IPS-18a (cell line): ENCODE data around the gene TMA7.
"Not testable (repeated sequence)": the region's sequence is repeated elsewhere in the genome, so short reads cannot be mapped to it uniquely, and the experiment has no call there.

Source experiments
- H3K27ac ChIP-seq: one replicate; pipeline ENCODE4 v1.5.1; 2013; ENCODE audit warnings: low read length
- H3K27me3 ChIP-seq: one replicate; pipeline ENCODE4 v1.6.1; 2013; ENCODE audit warnings: mild to moderate bottlenecking, low read length; ENCODE audit not compliant: control insufficient read depth, insufficient read depth
- H3K36me3 ChIP-seq: one replicate; pipeline ENCODE4 v1.6.1; 2013; ENCODE audit warnings: low read depth, low read length; ENCODE audit not compliant: control insufficient read depth
- H3K4me1 ChIP-seq: one replicate; pipeline ENCODE4 v1.6.1; 2013; ENCODE audit warnings: low read depth, low read length; ENCODE audit not compliant: control insufficient read depth
- H3K4me3 ChIP-seq: one replicate; pipeline ENCODE4 v1.5.1; 2013; ENCODE audit warnings: low read length
- H3K9ac ChIP-seq: one replicate; pipeline ENCODE4 v1.6.1; 2013; ENCODE audit warnings: mild to moderate bottlenecking, low read length, moderate library complexity
- H3K9me3 ChIP-seq: one replicate; pipeline ENCODE4 v1.6.1; 2013; ENCODE audit warnings: low read depth, low read length; ENCODE audit not compliant: control insufficient read depth

The TMA7 gene

DNA sequence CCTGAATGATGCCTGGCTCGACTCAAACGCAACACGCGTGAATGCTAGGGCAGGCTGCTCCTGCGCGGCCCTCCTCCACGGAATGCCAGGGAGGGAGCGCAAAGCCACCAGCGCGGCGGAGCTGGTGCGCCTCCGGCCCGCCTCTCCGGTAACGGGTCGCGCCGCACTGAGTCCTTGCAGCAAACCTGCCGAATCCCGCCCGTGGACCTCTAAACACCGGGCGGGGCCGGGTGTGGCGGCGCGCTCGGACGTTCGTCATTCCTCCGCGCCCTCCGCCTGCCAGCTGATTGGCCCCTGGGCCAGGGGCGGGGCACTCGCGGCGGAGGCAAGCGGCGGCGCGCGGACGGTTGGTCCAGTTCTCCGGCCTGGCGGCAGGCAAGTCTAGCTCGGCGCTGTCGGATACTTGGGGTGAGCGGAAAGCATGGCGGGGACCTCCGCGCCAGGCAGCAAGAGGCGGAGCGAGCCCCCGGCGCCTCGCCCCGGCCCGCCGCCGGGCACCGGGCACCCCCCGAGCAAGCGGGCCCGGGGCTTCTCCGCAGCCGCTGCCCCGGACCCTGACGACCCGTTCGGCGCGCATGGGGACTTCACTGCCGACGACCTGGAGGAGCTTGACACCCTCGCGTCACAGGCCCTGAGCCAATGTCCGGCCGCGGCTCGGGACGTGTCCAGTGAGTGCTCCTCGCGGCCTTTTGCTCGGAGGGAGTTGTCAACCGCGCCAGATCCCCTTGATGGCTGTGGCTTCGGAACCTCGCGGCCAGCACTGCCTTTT is 6.6 kb downstream of the TMA7 start, which contains the start of gene ATRIP:
Gene ATRIP, plus strand, starts transcription at position 313 of the 769 bp plus-strand sequence. Its CDS starts 109 bp downstream, at position 422.
- Histone ChIP-seq H3K4me3 (peak within 1 kb of the TSS; percentile 90), H3K9me3 (no peaks in the 10 kb centered on the region), H3K27ac (no peak within 1 kb of the TSS), H3K27me3 (no peaks in the 10 kb centered on the region), H3K4me1 (peaks cover 9% of the 10 kb centered on the region), H3K36me3 (peaks cover 40% of the 10 kb centered on the region), H3K9ac (peak within 1 kb of the TSS; percentile 75)

DNA sequence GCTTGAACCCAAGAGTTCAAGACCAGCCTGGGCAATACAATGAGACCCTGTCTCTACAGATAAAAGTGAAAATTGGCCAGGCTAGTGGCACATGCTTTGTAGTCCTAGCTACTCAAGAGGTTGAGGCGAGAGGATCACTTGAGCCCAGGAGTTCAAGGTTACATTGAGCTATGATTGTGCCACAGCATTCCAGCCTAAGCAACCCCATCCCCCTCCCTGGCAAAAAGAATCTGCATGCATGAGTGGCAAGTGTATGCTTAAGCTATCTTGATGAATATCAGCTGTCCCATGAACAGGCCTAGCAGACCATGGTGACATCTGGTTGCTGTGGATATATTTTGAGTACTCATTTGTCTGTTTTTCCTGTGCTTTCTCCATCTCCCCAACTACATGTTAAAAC is 11.2 kb downstream of the TMA7 start:
- Histone ChIP-seq H3K36me3 (peaks cover 55% of the 10 kb centered on the region), H3K9me3 (no peaks in the 10 kb centered on the region), H3K27ac (no peak overlapping the region), H3K27me3 (no peaks in the 10 kb centered on the region), H3K9ac (no peak overlapping the region), H3K4me3 (no peak overlapping the region), H3K4me1 (peaks cover 6% of the 10 kb centered on the region)

DNA sequence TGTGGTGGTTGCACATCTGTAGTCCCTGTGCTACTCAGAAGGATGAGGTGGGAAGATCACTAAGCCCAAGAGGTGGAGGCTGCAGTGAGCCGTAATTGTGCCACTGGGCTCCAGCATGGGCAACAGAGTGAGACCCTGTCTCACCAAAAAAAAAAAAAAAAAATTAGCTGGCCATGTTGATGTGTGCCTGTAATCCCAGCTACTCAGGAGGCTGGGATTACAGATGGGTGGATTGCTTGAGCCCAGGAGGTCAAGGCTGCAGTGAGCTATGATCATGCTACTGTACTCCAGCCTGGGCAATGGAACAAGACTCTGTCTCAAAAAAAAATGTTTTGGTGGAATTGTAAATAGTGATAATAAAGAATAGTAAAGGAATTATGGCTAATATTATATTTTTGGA is 16.4 kb downstream of the TMA7 start:
- Histone ChIP-seq H3K27me3 (no peaks in the 10 kb centered on the region), H3K36me3 (peaks cover 79% of the 10 kb centered on the region)

DNA sequence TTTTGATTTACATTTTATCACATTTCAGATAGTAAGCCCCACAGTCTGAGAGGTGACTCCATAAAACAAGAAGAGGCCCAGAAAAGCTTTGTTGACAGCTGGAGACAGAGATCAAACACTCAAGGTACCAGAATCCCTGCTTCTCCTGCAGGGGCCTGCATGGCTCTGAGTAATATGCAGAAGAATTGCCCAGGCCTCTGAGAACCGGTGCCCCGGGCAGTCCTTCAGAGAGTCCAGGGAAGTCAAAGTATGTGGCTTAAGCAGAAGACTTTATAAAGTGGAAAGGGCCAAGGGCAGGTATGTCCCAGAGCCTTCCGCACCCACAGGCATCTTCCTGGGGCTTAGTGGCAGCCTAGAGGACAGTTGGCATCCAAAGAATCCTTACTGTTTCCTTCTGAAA is 19.3 kb downstream of the TMA7 start:
- Histone ChIP-seq H3K27ac (no peak overlapping the region), H3K4me3 (no peak overlapping the region), H3K9me3 (no peaks in the 10 kb centered on the region), H3K27me3 (no peaks in the 10 kb centered on the region), H3K9ac (no peak overlapping the region), H3K36me3 (peaks cover 52% of the 10 kb centered on the region), H3K4me1 (no peaks in the 10 kb centered on the region)

More for the DNA sequence above, 16.4 kb downstream of the TMA7 start:
- Histone ChIP-seq H3K27ac (no peak overlapping the region), H3K4me3 (no peak overlapping the region), H3K4me1 (no peaks in the 10 kb centered on the region), H3K9me3 (no peaks in the 10 kb centered on the region), H3K9ac (no peak overlapping the region)

DNA sequence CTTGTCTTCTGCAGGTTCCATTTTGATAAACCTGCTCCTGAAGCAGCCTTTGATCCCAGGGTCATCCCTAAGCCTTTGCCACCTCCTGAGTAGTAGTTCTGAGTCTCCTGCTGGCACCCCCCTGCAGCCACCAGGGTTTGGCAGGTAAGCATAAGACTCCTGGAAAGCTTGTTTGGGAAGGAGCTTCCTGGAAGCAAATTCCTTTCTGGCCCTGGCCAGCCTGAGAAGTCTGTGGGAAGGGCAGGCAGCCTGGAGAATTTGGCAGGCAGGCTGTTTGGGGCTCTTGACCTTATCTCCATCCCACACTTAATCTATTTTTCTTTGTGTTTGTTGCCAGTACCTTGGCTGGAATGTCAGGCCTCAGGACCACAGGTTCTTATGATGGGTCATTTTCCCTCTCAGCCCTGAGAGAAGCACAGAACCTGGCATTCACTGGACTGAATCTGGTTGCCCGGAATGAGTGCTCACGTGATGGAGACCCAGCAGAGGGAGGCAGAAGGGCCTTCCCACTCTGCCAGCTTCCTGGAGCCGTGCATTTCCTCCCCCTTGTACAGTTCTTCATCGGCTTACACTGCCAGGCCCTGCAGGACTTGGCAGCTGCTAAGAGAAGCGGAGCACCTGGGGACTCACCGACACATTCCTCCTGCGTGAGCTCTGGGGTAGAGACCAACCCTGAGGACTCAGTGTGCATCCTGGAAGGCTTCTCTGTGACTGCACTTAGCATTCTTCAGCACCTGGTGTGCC is 19.9 kb downstream of the TMA7 start:
- Histone ChIP-seq H3K27me3 (no peaks in the 10 kb centered on the region), H3K27ac (no peak overlapping the region), H3K4me1 (no peaks in the 10 kb centered on the region), H3K9ac (no peak overlapping the region), H3K36me3 (peaks cover 49% of the 10 kb centered on the region), H3K9me3 (no peaks in the 10 kb centered on the region), H3K4me3 (no peak overlapping the region)

DNA sequence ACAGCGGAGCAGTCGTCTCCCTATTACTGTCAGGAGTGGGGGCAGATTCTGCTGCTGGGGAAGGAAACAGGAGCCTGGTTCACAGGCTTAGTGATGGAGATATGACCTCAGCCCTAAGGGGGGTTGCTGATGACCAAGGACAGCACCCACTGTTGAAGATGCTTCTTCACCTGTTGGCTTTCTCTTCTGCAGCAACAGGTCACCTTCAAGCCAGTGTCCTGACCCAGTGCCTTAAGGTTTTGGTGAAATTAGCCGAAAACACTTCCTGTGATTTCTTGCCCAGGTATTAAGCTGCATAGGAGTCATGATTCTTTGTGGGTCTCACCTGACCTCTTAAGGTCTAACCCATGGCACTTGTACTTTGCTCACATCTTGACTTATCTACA is 20.5 kb downstream of the TMA7 start:
- Histone ChIP-seq H3K36me3 (peaks cover 45% of the 10 kb centered on the region), H3K4me1 (peaks cover 3% of the 10 kb centered on the region), H3K27me3 (no peaks in the 10 kb centered on the region), H3K27ac (no peak overlapping the region), H3K9ac (no peak overlapping the region), H3K9me3 (no peaks in the 10 kb centered on the region), H3K4me3 (no peak overlapping the region)

DNA sequence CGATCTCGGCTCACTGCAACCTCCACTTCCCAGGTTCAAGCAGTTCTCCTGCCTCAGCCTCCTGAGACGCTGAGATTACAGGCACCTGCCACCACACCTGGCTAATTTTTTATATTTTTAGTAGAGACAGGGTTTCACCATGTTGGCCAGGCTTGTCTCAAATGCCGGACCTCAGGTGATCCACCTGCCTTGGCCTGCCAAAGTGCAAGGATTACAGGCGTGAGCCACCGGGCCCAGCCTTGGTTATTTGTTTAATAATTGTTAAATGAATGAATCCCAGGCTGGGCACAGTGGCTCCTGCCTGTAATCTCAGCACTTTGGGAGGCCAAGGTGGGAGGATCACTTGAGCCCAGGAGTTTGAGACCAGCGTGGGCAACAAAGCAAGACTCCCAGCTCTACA is 21.7 kb downstream of the TMA7 start:
- peaks cover 39% of the 10 kb centered on the region for H3K36me3 ChIP-seq
- not testable (repeated sequence) for H3K9ac ChIP-seq, H3K27me3 ChIP-seq, H3K27ac ChIP-seq, H3K4me3 ChIP-seq, H3K9me3 ChIP-seq
- peaks cover 15% of the 10 kb centered on the region for H3K4me1 ChIP-seq

DNA sequence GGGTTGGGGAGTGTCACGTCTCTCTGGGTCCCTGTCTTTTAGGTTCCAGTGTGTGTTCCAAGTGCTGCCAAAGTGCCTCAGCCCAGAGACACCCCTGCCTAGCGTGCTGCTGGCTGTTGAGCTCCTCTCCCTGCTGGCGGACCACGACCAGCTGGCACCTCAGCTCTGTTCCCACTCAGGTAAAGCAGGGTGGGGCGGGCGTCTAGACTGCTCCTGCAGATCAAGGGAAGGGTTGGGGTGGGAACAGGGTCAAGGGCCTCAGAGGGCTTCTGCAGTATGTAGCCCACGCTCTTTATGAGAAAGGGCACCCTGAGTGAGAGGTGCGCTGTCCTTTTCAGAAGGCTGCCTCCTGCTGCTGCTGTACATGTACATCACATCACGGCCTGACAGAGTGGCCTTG is 23.6 kb downstream of the TMA7 start:
- H3K4me1 ChIP-seq = peaks cover 17% of the 10 kb centered on the region
- no peaks in the 10 kb centered on the region for H3K27me3 ChIP-seq
- no peaks in the 10 kb centered on the region for H3K9me3 ChIP-seq
- peaks cover 39% of the 10 kb centered on the region for H3K36me3 ChIP-seq
- H3K9ac ChIP-seq = no peak overlapping the region
- no peak overlapping the region for H3K4me3 ChIP-seq
- no peak overlapping the region for H3K27ac ChIP-seq

DNA sequence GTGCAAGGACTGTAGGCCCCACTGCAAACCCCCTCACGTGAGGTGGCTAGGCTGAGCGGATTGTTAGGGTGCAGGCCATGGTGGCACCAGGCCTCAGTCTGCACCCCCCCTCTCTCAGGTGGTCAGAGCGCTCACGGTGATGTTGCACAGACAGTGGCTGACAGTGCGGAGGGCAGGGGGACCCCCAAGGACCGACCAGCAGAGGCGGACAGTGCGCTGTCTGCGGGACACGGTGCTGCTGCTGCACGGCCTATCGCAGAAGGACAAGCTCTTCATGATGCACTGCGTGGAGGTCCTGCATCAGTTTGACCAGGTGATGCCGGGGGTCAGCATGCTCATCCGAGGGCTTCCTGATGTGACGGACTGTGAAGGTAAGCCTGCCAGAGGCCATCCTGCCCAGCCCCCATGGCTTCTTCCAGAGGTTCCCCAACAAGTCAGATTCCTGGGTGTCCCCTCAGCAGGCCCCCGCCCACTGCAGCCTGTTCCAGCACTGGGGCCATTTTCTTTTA is 24.7 kb downstream of the TMA7 start:
- H3K4me1 ChIP-seq = peaks cover 17% of the 10 kb centered on the region
- H3K9me3 ChIP-seq = no peaks in the 10 kb centered on the region
- peaks cover 39% of the 10 kb centered on the region for H3K36me3 ChIP-seq
- peak overlapping the region; percentile 99 for H3K27ac ChIP-seq
- peak overlapping the region; percentile 86 for H3K9ac ChIP-seq
- no peak overlapping the region for H3K4me3 ChIP-seq
- no peaks in the 10 kb centered on the region for H3K27me3 ChIP-seq

DNA sequence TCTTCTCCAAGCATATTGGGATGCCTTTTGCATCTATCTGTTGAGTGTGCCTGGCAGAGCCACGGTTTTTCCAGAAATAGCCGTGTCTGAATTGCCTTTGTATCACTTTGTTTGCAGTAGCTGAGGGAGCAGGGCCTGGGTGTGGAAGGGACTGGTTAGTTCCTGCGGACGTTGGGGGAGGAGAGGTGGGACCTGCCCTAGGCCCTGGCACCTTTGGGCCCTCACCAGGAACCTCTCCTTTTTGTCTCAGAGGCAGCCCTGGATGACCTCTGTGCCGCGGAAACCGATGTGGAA is 25.1 kb downstream of the TMA7 start:
- Histone ChIP-seq H3K9ac (peak overlapping the region; percentile 86), H3K36me3 (peaks cover 37% of the 10 kb centered on the region), H3K4me1 (peaks cover 17% of the 10 kb centered on the region), H3K9me3 (no peaks in the 10 kb centered on the region), H3K4me3 (no peak overlapping the region), H3K27ac (peak overlapping the region; percentile 99), H3K27me3 (no peaks in the 10 kb centered on the region)

DNA sequence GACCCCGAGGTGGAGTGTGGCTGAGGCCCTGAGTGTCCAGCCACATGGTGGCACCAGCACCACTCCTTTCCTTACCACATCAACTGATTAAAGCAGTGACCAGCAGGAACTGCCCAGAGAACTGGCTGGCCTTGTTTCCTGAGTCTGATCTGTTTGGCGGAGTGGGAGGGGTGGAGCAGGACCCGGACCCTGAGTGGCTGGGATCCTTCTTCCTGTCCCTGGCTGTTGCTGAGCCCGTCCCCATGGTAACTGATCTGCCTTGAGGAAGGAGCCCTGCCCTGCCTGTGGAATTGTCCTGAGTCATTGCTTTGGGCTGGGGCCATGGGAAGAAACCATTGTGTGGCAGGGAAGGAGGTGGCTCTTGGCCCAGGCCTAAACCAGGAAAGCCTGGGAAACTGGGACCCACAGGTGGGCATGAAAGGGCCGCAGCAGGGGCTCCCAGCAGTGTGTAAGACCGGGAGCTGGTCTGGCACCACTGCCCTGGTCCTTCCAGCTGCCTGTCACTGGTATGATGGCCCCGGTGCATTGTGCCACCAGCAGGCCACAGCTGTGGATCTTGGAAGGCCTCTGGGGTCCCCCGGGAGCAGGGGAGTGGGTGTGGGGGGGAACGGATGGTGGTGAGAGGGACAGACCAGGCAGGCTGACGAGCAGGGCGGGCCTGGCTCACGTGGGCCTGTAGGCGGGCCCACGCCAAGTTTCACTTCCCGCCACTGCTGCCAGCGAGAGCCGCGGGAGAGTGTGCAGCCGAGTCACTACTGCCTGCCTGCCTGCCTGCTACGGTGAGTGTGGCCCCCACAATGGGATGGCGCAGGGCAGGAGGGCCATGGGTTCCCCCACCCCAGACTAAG is 25.7 kb downstream of the TMA7 start:
- H3K27ac ChIP-seq = peak overlapping the region; percentile 99
- H3K9me3 ChIP-seq = no peaks in the 10 kb centered on the region
- peak overlapping the region; percentile 86 for H3K9ac ChIP-seq
- H3K4me3 ChIP-seq = peak overlapping the region; percentile 24
- H3K36me3 ChIP-seq = peaks cover 32% of the 10 kb centered on the region
- H3K27me3 ChIP-seq = no peaks in the 10 kb centered on the region
- H3K4me1 ChIP-seq = peaks cover 17% of the 10 kb centered on the region
